Keratinocyte (primary cell): ENCODE results near the gene SPECC1L. TPM values are rescaled to one million over a fixed set of nuclear protein-coding genes. Genes with fewer than 3 reads are reported as not detected.

Source experiments
- DNase-seq: peaks from one replicate; pipeline ENCODE4 v3.0.0-alpha.2; 2011; ENCODE audit warnings: low read depth, missing footprints, low spot score
- FAIRE-seq: peaks from 2 replicates; lab custom pipeline; 2011; peaks lifted over from hg19 to GRCh38; lab: Jason Lieb, UNC
- H2AFZ ChIP-seq: 2 replicates; pipeline ENCODE4 v1.6.0; 2012; ENCODE audit warnings: low read length, control low read depth, inconsistent platforms; ENCODE audit not compliant: control insufficient read depth
- H3K27ac ChIP-seq: 2 replicates; pipeline ENCODE4 v1.5.1; 2011; ENCODE audit warnings: low read length; ENCODE audit not compliant: control insufficient read depth, insufficient read depth
- H3K27me3 ChIP-seq: 3 replicates; pipeline ENCODE4 v1.6.0; 2011; ENCODE audit warnings: low read length; ENCODE audit not compliant: control insufficient read depth, insufficient read depth; ENCODE audit errors: extremely low read depth
- H3K36me3 ChIP-seq, 2 experiments: 2 replicates in 1 of 2; 3 replicates in 1 of 2; pipeline ENCODE4 v1.5.1; 2011; ENCODE audit warnings: low read length in 2 of 2, mild to moderate bottlenecking in 1 of 2; ENCODE audit not compliant: control insufficient read depth in 2 of 2, insufficient read depth in 2 of 2; ENCODE audit errors: extremely low read depth in 1 of 2
- H3K4me1 ChIP-seq: 3 replicates; pipeline ENCODE4 v1.5.1; 2011; ENCODE audit warnings: low read length; ENCODE audit not compliant: control insufficient read depth, insufficient read depth; ENCODE audit errors: extremely low read depth
- H3K4me2 ChIP-seq: 3 replicates; pipeline ENCODE4 v1.6.0; 2011; ENCODE audit warnings: low read depth, low read length; ENCODE audit not compliant: control insufficient read depth, insufficient read depth; ENCODE audit errors: extremely low read depth
- H3K4me3 ChIP-seq, 3 experiments: fragments of 200-600 bp in 1 of 3; sonication (generic) in 1 of 3; 2 replicates in 2 of 3; 3 replicates in 1 of 3; pipeline ENCODE4 v1.5.1; 2011 to 2016; ENCODE audit warnings: low read length in 3 of 3, mild to moderate bottlenecking in 3 of 3, control low read depth in 2 of 3, inconsistent platforms in 1 of 3, low read depth in 1 of 3, mixed read lengths in 1 of 3, mixed run types in 1 of 3, moderate library complexity in 1 of 3; ENCODE audit not compliant: control insufficient read depth in 2 of 3, insufficient read depth in 2 of 3; ENCODE audit errors: extremely low read depth in 1 of 3
- H3K79me2 ChIP-seq: 2 replicates; pipeline ENCODE4 v1.6.0; 2012; ENCODE audit warnings: low read length; ENCODE audit not compliant: control insufficient read depth, insufficient read depth
- H3K9ac ChIP-seq: 3 replicates; pipeline ENCODE4 v1.6.0; 2011; ENCODE audit warnings: low read length; ENCODE audit not compliant: control insufficient read depth, insufficient read depth; ENCODE audit errors: extremely low read depth
- H3K9me1 ChIP-seq: 3 replicates; pipeline ENCODE4 v1.6.0; 2011; ENCODE audit warnings: low read length; ENCODE audit not compliant: control insufficient read depth, insufficient read depth; ENCODE audit errors: extremely low read depth
- H3K9me3 ChIP-seq: 2 replicates; pipeline ENCODE4 v1.5.1; 2012; ENCODE audit warnings: low read depth, low read length; ENCODE audit not compliant: control insufficient read depth
- H4K20me1 ChIP-seq: 3 replicates; pipeline ENCODE4 v1.6.0; 2011; ENCODE audit warnings: low read length; ENCODE audit not compliant: control insufficient read depth, insufficient read depth; ENCODE audit errors: extremely low read depth
- CTCF ChIP-seq, 3 experiments: IDR thresholded peaks in 1 of 3; conservative IDR thresholded peaks in 1 of 3; optimal IDR thresholded peaks in 1 of 3; 2 replicates in 2 of 3; 3 replicates in 1 of 3; pipeline versions ENCODE3 to v1.5.1; 2011; ENCODE audit warnings: low read length in 3 of 3, mild to moderate bottlenecking in 3 of 3, moderate library complexity in 2 of 3, control low read depth in 1 of 3, inconsistent platforms in 1 of 3; ENCODE audit not compliant: insufficient read depth in 2 of 3; ENCODE audit errors: extremely low read depth in 1 of 3
- EZH2 ChIP-seq: IDR thresholded peaks from one replicate; pipeline ENCODE4 v1.6.1; 2012; ENCODE audit warnings: inconsistent platforms, mild to moderate bottlenecking, low read length, moderate library complexity
- dilution Hi-C: fragments of 300-500 bp; cut with MboI; formaldehyde crosslinking; loops from one replicate; pipeline ENCODE4 v1.7.0; 2020; ENCODE audit warnings: low sequenced_read_pairs; ENCODE audit not compliant: extremely low pct_ligation_motif_present
- polyA plus RNA-seq, 5 experiments: library from polyadenylated mRNA; depleted of rRNA in 3 of 5; stranded (reverse) in 3 of 5; stranded (forward) in 1 of 5; unstranded in 1 of 5; fragments of >200 nt; gene quantifications; 1 replicate in 1 of 5; 2 replicates in 3 of 5; 3 replicates in 1 of 5; pipeline versions ENCODE4 v1.2.1 to v1.2.3, GENCODE V29; 2011 to 2012; ENCODE audit warnings: missing spikeins in 2 of 5, low read depth in 1 of 5, low replicate concordance in 1 of 5

Gene SPECC1L
- polyA plus RNA-seq, 1 donor (not counting 4 experiments of a cell fraction or from before 2014, with no cell fraction given) = 19.3 TPM

DNA sequence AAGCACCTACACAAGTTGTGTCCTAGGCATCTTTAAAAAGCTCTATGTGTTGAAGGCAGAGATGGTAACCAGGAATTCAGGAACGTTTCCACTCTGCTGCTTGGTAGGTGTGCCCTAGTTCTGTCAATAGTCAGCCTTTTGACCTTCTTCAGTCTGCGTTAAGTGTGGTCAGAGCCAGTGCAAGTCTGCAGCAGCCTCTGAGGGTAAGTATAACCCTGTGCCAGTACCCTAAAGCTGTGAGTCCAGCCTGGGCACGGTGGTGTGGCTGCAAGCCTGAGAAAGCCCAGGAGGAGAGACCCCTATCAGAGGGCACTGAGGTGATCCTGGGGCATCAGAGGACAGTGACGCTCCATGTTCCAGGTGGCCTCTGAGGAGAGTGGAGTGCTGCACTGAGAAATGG lies 80.0 kb downstream of the SPECC1L start:
- DNase-seq (no peak), FAIRE-seq (no peak)
- H3K4me1 ChIP-seq = no peaks in the 10 kb centered on the region
- H3K4me3 ChIP-seq = no peak overlapping the region
- TF ChIP-seq CTCF (optimal IDR thresholded peaks at IDR 0.05 in 1 of 3, IDR thresholded peaks at IDR 0.05 in 1 of 3, conservative IDR thresholded peaks at IDR 0.05 in 1 of 3; ENCODE audit: extremely low read depth in 1 of 3, insufficient read depth in 2 of 3, low read length in 3 of 3) (no peak), EZH2 (no peak)
- no peak overlapping the region for H2AFZ ChIP-seq
- H3K9me1 ChIP-seq = no peaks in the 10 kb centered on the region
- H3K36me3 ChIP-seq = peaks cover 19 to 33% of the 10 kb centered on the region in 2 experiments
- H4K20me1 ChIP-seq = no peaks in the 10 kb centered on the region
- no peaks in the 10 kb centered on the region for H3K27me3 ChIP-seq
- no peak overlapping the region for H3K9ac ChIP-seq
- no peak overlapping the region for H3K4me2 ChIP-seq
- peaks cover 2% of the 10 kb centered on the region for H3K9me3 ChIP-seq
- H3K27ac ChIP-seq = no peak overlapping the region
- no peaks in the 10 kb centered on the region for H3K79me2 ChIP-seq
- dilution Hi-C loops = no loop called here

- no peak overlapping the region for H3K4me2 ChIP-seq
- H4K20me1 ChIP-seq = no peaks in the 10 kb centered on the region
- H3K27me3 ChIP-seq = no peaks in the 10 kb centered on the region
- H3K9me1 ChIP-seq = no peaks in the 10 kb centered on the region
- no peak overlapping the region for H3K4me3 ChIP-seq
- H3K9ac ChIP-seq = no peak overlapping the region
- H3K79me2 ChIP-seq = no peaks in the 10 kb centered on the region
- H3K36me3 ChIP-seq = peaks cover 14 to 25% of the 10 kb centered on the region in 2 experiments
- FAIRE-seq (no peak), DNase-seq (no peak)
- no peak overlapping the region for H3K27ac ChIP-seq
- dilution Hi-C loops = no loop called here
- no peaks in the 10 kb centered on the region for H3K4me1 ChIP-seq
- H3K9me3 ChIP-seq = peaks cover 2% of the 10 kb centered on the region
- TF ChIP-seq EZH2 (no peak), CTCF (optimal IDR thresholded peaks at IDR 0.05 in 1 of 3, IDR thresholded peaks at IDR 0.05 in 1 of 3, conservative IDR thresholded peaks at IDR 0.05 in 1 of 3; ENCODE audit: extremely low read depth in 1 of 3, insufficient read depth in 2 of 3, low read length in 3 of 3) (no peak)
- no peak overlapping the region for H2AFZ ChIP-seq
Observed at GRCh38 chr22:24353121-24353520, 82.5 kb downstream of the SPECC1L start.
